ENCODE data around the gene PEMT.
"Not testable (repeated sequence)": the region's sequence is repeated elsewhere in the genome, so short reads cannot be mapped to it uniquely, and the experiment has no call there.

PEMT gene

DNA sequence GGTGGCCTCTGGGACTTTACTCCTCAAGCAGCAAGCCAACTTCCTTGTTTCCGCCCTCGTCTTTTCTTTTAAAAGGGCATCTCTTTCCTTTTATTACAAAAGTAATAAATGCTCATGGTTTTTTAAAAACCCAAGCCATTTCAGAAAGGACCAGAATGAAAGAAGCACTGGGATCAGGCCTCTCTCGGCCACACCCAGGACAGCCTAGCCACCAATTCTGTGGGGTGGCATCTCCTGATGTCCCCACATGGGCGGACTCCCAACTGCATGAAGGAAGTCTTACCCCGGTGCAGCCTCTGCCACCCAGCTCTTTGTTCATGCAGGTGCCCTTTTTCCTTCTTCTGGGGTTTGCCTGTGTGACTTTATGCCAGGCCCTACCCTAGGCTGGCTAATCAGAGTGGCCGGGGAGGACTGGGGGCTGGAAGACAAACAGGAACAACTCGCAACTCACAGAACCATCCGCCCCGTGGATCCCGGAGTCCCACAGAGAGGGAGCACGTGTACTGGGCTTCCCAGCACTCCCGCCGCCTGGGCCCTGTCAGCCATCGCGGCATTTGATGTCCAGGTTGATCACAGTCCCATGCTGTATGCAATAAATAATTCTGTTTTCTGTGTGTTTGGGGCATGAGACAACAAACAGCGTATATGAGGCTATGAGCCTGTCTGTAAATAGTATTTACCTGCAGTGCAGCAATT, 92.8 kb downstream of the PEMT start:
- DNase-seq: no peak

GRCh38 chr17:17497845-17498520, 93.5 kb downstream of the PEMT start:
- DNase-seq: no peak

DNA sequence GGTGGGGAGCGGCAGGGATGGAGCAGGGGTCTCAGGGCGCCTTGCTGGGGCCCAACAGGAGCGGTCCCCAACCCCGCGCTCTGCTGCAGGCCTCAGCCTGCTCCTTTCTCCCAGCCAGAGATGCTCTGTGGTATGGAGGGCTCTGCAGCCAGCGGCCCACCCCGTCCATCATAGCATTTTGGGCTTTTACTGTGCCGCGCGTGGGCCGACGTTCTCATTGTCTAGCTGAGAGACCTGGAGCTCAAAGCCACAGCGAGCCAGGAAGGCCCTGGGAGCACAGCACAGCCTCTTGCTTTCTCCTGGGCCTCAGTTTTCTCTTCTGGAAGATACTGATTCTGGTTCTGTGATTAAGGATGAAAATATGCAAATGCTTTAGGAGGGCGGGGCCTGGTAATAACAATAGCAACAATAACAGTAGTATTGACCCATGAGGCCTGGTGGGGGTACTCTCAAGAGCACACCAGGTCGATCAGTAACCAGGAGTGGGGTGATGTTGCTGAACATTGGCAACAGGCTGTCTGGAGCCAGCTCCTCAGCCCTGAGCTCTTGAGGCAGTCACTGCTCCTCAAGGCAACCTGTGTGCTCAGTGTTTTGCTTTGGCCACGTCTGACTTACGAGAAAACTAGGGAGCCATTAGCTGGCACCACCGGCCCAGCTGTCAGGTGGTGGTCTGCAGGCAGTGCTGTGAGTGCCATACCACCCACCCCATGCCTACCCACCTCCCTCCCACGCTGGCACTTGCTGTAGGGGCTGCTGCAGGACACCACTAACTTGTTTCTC, 94.3 kb downstream of the PEMT start:
- DNase-seq: no peak

GRCh38 chr17:17496189-17497064, 95.1 kb downstream of the PEMT start, which contains the start of gene RASD1:
Gene RASD1 (minus strand): TSS chr17:17496395. CDS start chr17:17496181, 214 bp downstream.
- DNase-seq: peak; percentile 72

GRCh38 chr17:17495536-17496188, 95.8 kb downstream of the PEMT start:
- peak; percentile 7 for DNase-seq

- peak; percentile 12 for DNase-seq
Observed at GRCh38 chr17:17494870-17495535, 96.5 kb downstream of the PEMT start.

DNA sequence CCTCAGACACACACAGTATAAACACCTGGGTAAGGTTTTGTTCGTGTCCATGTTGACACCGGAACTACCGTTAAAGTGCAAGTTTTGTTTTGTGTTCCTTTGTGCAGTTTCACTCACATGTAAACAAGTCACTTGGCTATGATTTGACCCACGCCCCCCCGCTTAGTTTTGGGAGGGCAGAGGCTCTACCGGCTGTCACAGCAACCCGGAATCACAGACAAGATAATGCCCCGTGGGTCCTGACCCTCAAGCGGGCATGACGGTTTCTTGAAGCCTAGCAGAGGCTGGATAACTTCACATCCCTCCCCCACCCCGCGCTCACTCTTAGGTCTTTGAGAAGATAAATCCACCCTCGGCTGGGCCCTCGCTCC, 97.0 kb downstream of the PEMT start:
- no peak for DNase-seq

DNA sequence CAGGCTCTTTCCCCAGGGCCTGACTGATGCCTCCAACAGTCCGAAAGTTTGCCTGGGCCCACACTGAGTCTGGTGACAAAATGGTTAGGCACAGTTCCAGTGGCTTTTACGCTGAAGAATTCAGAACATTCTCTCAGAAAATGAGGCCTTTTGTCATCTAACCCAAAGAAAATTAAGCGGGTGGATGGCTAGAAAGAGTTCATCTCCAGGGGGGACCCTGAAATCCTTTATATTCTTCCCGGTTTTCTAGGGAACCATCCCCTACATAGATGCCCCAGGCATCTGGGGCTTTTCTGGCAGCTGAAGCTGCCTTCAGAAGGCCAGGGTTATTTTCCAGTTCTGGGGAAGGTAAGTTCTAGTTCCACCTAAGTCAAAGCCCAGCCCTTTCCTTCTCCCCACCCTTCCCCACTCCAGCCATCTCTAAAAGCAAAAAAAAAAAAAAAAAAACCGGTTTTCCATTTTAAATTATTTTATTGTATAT, 97.5 kb downstream of the PEMT start:
- DNase-seq: no peak

- DNase-seq: no peak
Observed at GRCh38 chr17:17493249-17493985, 98.1 kb downstream of the PEMT start.

GRCh38 chr17:17492571-17492970, 98.9 kb downstream of the PEMT start:
- no peak for DNase-seq

DNA sequence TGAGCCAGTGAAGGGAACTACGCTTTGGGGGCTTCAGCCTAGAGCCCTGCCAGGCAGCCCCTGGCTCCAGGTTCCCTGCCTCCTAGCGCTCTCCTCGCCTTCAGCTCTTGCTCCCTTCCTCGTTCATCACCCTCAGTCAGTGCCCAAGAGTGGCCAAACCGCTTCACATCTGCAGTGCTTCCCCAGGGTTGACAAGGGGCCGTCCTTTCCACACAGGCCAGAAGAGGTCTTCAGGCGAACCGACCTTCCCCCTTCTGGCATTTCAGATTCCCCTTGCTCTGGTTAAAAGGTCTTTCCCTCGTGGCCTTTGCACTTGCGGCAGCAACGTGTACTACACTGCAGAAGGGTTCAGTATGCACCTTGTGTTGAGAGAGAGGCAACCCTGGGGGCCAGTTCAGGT, 99.4 kb downstream of the PEMT start:
- no peak for DNase-seq

DNA sequence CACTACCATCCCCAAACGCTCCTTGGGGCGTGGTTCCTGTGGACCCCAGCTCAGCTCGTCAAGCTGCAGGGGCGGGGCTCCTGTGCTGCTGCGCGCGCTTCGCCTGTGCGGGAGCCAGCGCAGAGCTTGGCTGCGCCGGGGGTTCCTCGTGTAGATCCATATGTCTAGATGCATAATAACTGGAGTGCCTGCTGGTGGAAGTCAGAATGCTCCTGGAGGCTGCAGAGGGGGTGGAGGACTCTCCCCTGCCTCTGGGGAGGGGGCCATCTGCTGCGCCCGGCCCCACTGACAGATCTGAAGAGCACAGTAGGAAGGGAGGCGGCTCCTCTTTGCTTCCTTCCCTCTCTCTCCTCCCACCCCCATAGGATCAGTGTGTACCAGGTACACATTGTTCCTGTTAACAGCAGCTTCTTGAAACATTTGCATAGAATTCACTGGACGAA, 99.9 kb downstream of the PEMT start:
- DNase-seq: no peak

- no peak for DNase-seq
Observed at GRCh38 chr17:17491031-17491471, 100.5 kb downstream of the PEMT start.

GRCh38 chr17:17487998-17488397, 103.5 kb downstream of the PEMT start:
- no peak for DNase-seq

GRCh38 chr17:17486416-17486815, 105.1 kb downstream of the PEMT start:
- DNase-seq: not testable (repeated sequence)

- no peak for DNase-seq
Observed at GRCh38 chr17:17485420-17485819, 106.1 kb downstream of the PEMT start.

GRCh38 chr17:17484451-17484899, 107.0 kb downstream of the PEMT start:
- DNase-seq: no peak

DNA sequence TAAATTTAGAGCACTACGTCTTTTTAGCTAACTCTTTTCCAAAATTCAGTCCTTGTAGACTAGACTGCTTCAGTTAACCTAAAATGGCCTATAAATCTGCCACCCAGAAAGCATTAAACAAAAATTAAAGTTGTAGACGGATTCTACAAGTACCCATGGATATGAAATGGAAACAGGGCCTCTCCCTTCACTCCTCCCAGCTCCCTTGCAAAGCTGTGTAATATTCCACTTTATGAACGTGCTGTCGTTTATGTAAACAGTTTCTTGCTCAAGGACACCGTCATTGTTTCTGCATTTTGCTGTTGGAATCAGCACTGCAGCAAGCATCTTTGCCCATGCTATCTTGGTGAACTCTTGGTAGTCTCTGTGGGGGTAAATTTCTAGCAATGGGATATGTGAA, 109.6 kb downstream of the PEMT start:
- DNase-seq: no peak

DNA sequence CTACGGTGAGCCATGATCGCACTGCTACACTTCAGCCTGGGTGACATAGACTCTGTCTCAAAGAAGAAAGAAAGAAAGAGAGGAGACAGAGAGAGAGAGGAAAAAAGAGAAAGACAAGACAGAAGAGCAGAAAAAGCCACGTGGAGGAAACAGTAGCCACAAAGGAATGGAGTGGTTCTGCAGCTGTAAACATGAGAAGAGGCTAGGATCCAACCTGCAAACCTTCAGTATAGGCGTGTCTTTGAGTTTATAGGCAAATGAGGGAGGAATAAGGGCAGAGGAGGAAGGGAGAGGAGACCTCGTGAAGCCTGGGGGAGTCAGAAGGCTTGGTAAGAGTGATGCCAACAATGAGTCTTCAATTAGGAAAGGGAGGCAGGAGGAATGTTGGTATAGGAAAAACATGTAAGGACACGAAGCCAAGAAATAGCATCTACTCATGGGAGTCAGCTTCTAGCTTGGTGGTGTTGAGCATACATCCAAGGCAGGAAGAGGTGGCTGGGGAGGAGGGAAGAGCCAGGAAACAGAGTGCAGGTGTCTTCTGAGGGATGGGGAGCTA, 110.8 kb downstream of the PEMT start:
- no peak for DNase-seq

GRCh38 chr17:17479209-17479608, 112.3 kb downstream of the PEMT start:
- DNase-seq: no peak
